ENCODE results near the gene TMEM178B.

The TMEM178B gene

GRCh38 chr7:141209454-141209853 is 135.6 kb downstream of the TMEM178B start:
- Histone ChIP-seq H3K27me3 (no peaks in the 10 kb centered on the region), H3K27ac (no peak overlapping the region), H3K36me3 (no peaks in the 10 kb centered on the region), H3K4me1 (ENCODE audit: control insufficient read depth in 1 of 2, insufficient read depth in 1 of 2, low read depth in 1 of 2, low read length in 1 of 2) (no peaks in the 10 kb centered on the region), H3K9me3 (no peaks in the 10 kb centered on the region), H3K4me3 (ENCODE audit: low read depth in 1 of 2, low read length in 1 of 2) (no peak overlapping the region)
- TF ChIP-seq CTCF (IDR thresholded peaks at IDR 0.05): no peak

- no peak for TF ChIP-seq CTCF (IDR thresholded peaks at IDR 0.05)
- Histone ChIP-seq H3K9me3 (no peaks in the 10 kb centered on the region), H3K27ac (no peak overlapping the region)
Measured at GRCh38 chr7:141210862-141211261, 137.0 kb downstream of the TMEM178B start.

GRCh38 chr7:141213226-141213625 is 139.4 kb downstream of the TMEM178B start:
- Histone ChIP-seq H3K36me3 (no peaks in the 10 kb centered on the region), H3K4me1 (ENCODE audit: control insufficient read depth in 1 of 2, insufficient read depth in 1 of 2, low read depth in 1 of 2, low read length in 1 of 2) (no peaks in the 10 kb centered on the region), H3K4me3 (ENCODE audit: low read depth in 1 of 2, low read length in 1 of 2) (no peak overlapping the region), H3K27ac (no peak overlapping the region), H3K9me3 (no peaks in the 10 kb centered on the region), H3K27me3 (no peaks in the 10 kb centered on the region)
- TF ChIP-seq CTCF (IDR thresholded peaks at IDR 0.05): no peak

More at GRCh38 chr7:141210862-141211261, 137.0 kb downstream of the TMEM178B start:
- H3K27me3 ChIP-seq: no peaks in the 10 kb centered on the region
- H3K36me3 ChIP-seq: no peaks in the 10 kb centered on the region
- H3K4me1 ChIP-seq (ENCODE audit: control insufficient read depth in 1 of 2, insufficient read depth in 1 of 2, low read depth in 1 of 2, low read length in 1 of 2): no peaks in the 10 kb centered on the region
- no peak overlapping the region for H3K4me3 ChIP-seq (ENCODE audit: low read depth in 1 of 2, low read length in 1 of 2)

GRCh38 chr7:141217938-141218337 is 144.1 kb downstream of the TMEM178B start:
- Histone ChIP-seq H3K4me3 (ENCODE audit: low read depth in 1 of 2, low read length in 1 of 2) (no peak overlapping the region), H3K27me3 (no peaks in the 10 kb centered on the region), H3K36me3 (no peaks in the 10 kb centered on the region), H3K4me1 (ENCODE audit: control insufficient read depth in 1 of 2, insufficient read depth in 1 of 2, low read depth in 1 of 2, low read length in 1 of 2) (no peaks in the 10 kb centered on the region), H3K9me3 (no peaks in the 10 kb centered on the region), H3K27ac (no peak overlapping the region)
- no peak for TF ChIP-seq CTCF (IDR thresholded peaks at IDR 0.05)

GRCh38 chr7:141218941-141219340 is 145.1 kb downstream of the TMEM178B start:
- H3K27me3 ChIP-seq: no peaks in the 10 kb centered on the region
- no peaks in the 10 kb centered on the region for H3K9me3 ChIP-seq
- H3K27ac ChIP-seq: no peak overlapping the region
- no peak overlapping the region for H3K4me3 ChIP-seq (ENCODE audit: low read depth in 1 of 2, low read length in 1 of 2)
- no peaks in the 10 kb centered on the region for H3K4me1 ChIP-seq (ENCODE audit: control insufficient read depth in 1 of 2, insufficient read depth in 1 of 2, low read depth in 1 of 2, low read length in 1 of 2)
- no peak for TF ChIP-seq CTCF (IDR thresholded peaks at IDR 0.05)
- no peaks in the 10 kb centered on the region for H3K36me3 ChIP-seq

Data from neutrophil (primary cell).